ENCODE data around the gene EZR. TPM values are rescaled to one million over a fixed set of nuclear protein-coding genes. Genes with fewer than 3 reads are reported as not detected.

EZR gene
- total and polyA plus RNA-seq, 9 of the 15 experiments (the other 6 are each of a cell fraction or from before 2014, with no cell fraction given): 36.5 to 162 (median 104) TPM

DNA sequence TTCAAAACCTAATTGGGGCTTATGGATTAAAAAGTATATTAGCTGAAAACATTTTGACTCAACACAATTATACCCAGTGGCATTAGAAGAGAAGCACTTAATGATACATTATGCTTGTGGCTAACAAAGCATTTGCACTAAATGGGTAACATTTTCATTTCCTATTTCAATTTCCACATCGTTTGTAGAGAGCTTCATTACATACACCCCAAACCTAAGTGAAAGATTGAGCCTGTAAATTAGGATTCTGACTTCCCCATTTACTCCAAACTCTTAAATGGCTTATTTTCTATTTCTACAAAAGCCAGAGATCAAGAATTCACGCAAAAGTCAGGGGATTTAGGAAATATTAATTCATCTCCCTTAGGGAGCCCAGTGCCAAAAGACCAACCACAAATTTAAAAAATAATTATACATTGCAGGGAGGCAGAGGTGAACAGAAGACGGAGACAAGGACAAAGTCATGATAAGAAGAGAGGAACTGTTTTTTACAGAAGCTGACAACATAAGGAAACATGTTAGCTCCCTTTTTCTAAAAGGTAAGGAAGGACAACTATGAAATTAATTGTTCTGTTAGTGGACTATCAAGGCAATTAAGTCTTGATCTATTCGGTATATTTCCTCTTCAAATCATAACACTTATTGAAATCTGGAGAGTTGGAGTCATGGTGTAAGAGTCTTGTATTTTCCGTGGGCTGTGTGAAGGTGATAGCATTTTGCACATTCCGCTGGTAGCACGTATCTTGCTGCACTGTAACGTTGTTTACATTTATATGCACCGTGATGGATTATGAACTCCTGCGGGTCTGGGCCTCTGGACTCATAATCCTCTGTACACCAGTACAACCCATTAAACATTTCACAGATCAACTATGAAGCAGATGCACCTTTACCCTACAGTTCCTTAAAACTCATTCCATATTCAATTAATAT is 24.8 kb upstream of the EZR start (continued):
- TF ChIP-seq, protein P1, sequence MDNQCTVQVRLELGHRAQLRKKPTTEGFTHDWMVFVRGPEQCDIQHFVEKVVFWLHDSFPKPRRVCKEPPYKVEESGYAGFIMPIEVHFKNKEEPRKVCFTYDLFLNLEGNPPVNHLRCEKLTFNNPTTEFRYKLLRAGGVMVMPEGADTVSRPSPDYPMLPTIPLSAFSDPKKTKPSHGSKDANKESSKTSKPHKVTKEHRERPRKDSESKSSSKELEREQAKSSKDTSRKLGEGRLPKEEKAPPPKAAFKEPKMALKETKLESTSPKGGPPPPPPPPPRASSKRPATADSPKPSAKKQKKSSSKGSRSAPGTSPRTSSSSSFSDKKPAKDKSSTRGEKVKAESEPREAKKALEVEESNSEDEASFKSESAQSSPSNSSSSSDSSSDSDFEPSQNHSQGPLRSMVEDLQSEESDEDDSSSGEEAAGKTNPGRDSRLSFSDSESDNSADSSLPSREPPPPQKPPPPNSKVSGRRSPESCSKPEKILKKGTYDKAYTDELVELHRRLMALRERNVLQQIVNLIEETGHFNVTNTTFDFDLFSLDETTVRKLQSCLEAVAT (IDR thresholded peaks at IDR 0.05): peak in 1 of 2 experiments; percentile 12; a peak in 1 of 4 replicates
- TF ChIP-seq DPF2 (IDR thresholded peaks at IDR 0.05): peak; percentile 48
- TF ChIP-seq HDAC1 (IDR thresholded peaks at IDR 0.05): peak in 1 of 2 experiments; percentile 23; a peak in 1 of 4 replicates

DNA sequence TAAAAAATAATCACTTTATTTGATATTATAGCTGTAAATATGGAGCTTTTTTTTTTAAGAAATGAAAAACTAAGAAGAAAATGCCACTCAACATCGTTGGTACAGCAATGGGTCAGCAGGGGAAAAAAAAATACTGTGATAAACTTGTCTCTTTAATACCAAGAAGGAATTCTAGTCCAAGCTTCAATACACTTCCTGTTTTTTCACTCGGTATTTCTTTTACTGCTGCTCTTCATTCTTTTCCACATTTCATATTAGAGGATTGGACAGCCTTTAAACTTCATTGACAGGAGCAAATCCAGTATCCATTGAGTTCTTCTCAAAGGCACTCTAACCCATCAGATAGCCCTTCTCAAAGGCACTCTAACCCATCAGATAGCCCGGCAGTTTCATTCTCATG is 22.2 kb upstream of the EZR start:
- Histone ChIP-seq H3K4me1 (replicated peaks in 1 of 2; ENCODE audit: control insufficient read depth in 2 of 2, insufficient read depth in 2 of 2, low read length in 2 of 2) (peaks cover 9 to 18% of the 10 kb centered on the region in 2 experiments; a peak in 4 of 5 replicates), H3K27me3 (ENCODE audit: control insufficient read depth in 2 of 2, insufficient read depth in 2 of 2, low read length in 2 of 2) (no peaks in the 10 kb centered on the region), H2AFZ (ENCODE audit: low read depth, low read length) (peak overlapping the region; percentile 52), H4K20me1 (replicated peaks; ENCODE audit: control insufficient read depth, insufficient read depth, low read length) (no peaks in the 10 kb centered on the region), H3K36me3 (ENCODE audit: control insufficient read depth, insufficient read depth, low read length) (no peaks in the 10 kb centered on the region), H3K79me2 (ENCODE audit: control insufficient read depth, insufficient read depth, low read length) (no peaks in the 10 kb centered on the region), H3K4me3 (no peak overlapping the region), H3K9me3 (replicated peaks; ENCODE audit: control insufficient read depth, insufficient read depth, low read depth, low read length) (no peaks in the 10 kb centered on the region), H3K27ac (ENCODE audit: extremely low read depth, low read depth, low read length) (no peak overlapping the region), H3K9me1 (ENCODE audit: control insufficient read depth, insufficient read depth, low read length) (no peaks in the 10 kb centered on the region), H3K9ac (ENCODE audit: insufficient read depth in 1 of 2, low read depth in 2 of 2, low read length in 2 of 2) (no peak overlapping the region), H3K4me2 (ENCODE audit: insufficient read depth, low read length) (no peak overlapping the region)
- ChIA-PET CTCF (ENCODE audit: low intra/inter-chr PET ratio) (no interaction called here), POLR2A (interaction anchor here (0.6 to 0.8 kb wide), 2 partner anchors 25 to 29 kb away, joined by 3 to 4 read pairs; no protein-coding TSS in a partner anchor)
- intact Hi-C loops (cut with micrococcal nuclease) (no loop called here), in situ Hi-C loops (cut with MboI) (no loop called here)
- BruUV-seq (replicated peaks): no TSS peak
- FAIRE-seq (no peak), DNase-seq (ENCODE audit: extremely low read depth in 1 of 4, low spot score in 3 of 4) (no peak), ATAC-seq (no peak)
- 15% methylated on average over 3 of the region's 3 CpGs for WGBS (ENCODE audit: insufficient coverage, low coverage, missing lambda C conversion rate)
- peak; percentile 87 for TF ChIP-seq SPI1 (IDR thresholded peaks at IDR 0.05; ENCODE audit: borderline replicate concordance, low read depth, low read length)
- no peak for TF ChIP-seq EWSR1 (IDR thresholded peaks at IDR 0.05; ENCODE audit: borderline replicate concordance, low read depth, partially characterized antibody)
